Measurements from ENCODE around the gene NGFR.

Gene NGFR

GRCh38 chr17:49525831-49526741, 31.0 kb downstream of the NGFR start:
- H3K27me3 ChIP-seq (ENCODE audit: insufficient read depth, low read length) = peaks cover 29% of the 10 kb centered on the region
- H3K27ac ChIP-seq (ENCODE audit: low read depth, low read length) = no peak overlapping the region

DNA sequence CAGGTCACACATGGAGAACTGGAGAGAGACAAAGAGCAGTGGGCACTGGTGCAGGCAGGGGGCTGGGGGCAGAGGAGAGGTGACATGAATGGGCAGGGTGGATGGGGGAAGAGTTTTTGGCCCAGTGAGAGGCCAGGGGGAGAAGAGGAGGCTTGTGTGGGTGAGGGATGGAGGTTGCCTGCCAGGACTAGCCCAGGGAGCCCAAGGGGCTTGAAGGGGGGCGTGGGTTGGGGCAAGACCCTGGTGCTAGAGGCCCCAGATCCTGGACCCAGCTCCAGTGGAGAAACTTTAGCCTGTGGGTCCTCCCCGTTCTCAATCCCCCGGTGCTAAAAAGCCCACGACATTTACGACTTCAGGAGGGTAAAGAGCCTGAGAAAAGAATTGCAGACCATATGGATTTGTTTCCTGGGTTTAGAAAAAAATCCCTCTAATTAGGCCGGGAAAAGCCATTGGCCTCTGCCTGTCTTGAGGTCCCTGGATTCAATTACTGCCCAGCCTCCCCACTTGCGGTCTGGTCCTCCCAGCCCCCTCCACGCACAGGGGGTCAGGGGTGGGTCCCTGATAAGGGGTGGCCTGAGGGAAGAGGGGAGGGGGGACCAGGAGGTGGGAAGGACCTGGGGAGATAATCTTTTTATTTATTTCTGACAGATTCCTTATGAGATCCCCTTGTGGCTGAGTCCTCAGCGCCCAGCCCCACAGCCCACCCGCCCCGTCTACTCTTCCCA, 33.0 kb downstream of the NGFR start:
- Histone ChIP-seq H3K79me2 (ENCODE audit: control insufficient read depth, insufficient read depth, low read length, unreplicated experiment) (no peaks in the 10 kb centered on the region), H2AFZ (ENCODE audit: low read length, unreplicated experiment) (no peak overlapping the region), H3K27ac (ENCODE audit: low read depth, low read length) (no peak overlapping the region), H3K36me3 (ENCODE audit: insufficient read depth, low read length) (no peaks in the 10 kb centered on the region), H3K27me3 (ENCODE audit: insufficient read depth, low read length) (peaks cover 46% of the 10 kb centered on the region), H3K4me3 (ENCODE audit: low read depth, low read length) (no peak overlapping the region), H3K4me1 (ENCODE audit: control insufficient read depth, insufficient read depth, low read length, unreplicated experiment) (no peaks in the 10 kb centered on the region)

More at GRCh38 chr17:49525831-49526741, 31.0 kb downstream of the NGFR start:
- H3K4me3 ChIP-seq (ENCODE audit: low read depth, low read length) = no peak overlapping the region
- H3K36me3 ChIP-seq (ENCODE audit: insufficient read depth, low read length) = no peaks in the 10 kb centered on the region
- no peak overlapping the region for H2AFZ ChIP-seq (ENCODE audit: low read length, unreplicated experiment)
- no peaks in the 10 kb centered on the region for H3K79me2 ChIP-seq (ENCODE audit: control insufficient read depth, insufficient read depth, low read length, unreplicated experiment)
- no peaks in the 10 kb centered on the region for H3K4me1 ChIP-seq (ENCODE audit: control insufficient read depth, insufficient read depth, low read length, unreplicated experiment)

- no peaks in the 10 kb centered on the region for H3K36me3 ChIP-seq (ENCODE audit: insufficient read depth, low read length)
- no peak overlapping the region for H3K27ac ChIP-seq (ENCODE audit: low read depth, low read length)
- H2AFZ ChIP-seq (ENCODE audit: low read length, unreplicated experiment) = no peak overlapping the region
- H3K27me3 ChIP-seq (ENCODE audit: insufficient read depth, low read length) = peaks cover 54% of the 10 kb centered on the region
- no peak overlapping the region for H3K4me3 ChIP-seq (ENCODE audit: low read depth, low read length)
- H3K4me1 ChIP-seq (ENCODE audit: control insufficient read depth, insufficient read depth, low read length, unreplicated experiment) = no peaks in the 10 kb centered on the region
- no peaks in the 10 kb centered on the region for H3K79me2 ChIP-seq (ENCODE audit: control insufficient read depth, insufficient read depth, low read length, unreplicated experiment)
These were observed 33.9 kb downstream of the NGFR start for GRCh38 chr17:49528966-49529365.

GRCh38 chr17:49530118-49530517, 35.0 kb downstream of the NGFR start:
- Histone ChIP-seq H2AFZ (ENCODE audit: low read length, unreplicated experiment) (no peak overlapping the region), H3K27me3 (ENCODE audit: insufficient read depth, low read length) (peaks cover 60% of the 10 kb centered on the region), H3K79me2 (ENCODE audit: control insufficient read depth, insufficient read depth, low read length, unreplicated experiment) (no peaks in the 10 kb centered on the region), H3K4me1 (ENCODE audit: control insufficient read depth, insufficient read depth, low read length, unreplicated experiment) (no peaks in the 10 kb centered on the region), H3K27ac (ENCODE audit: low read depth, low read length) (no peak overlapping the region), H3K4me3 (ENCODE audit: low read depth, low read length) (no peak overlapping the region), H3K36me3 (ENCODE audit: insufficient read depth, low read length) (no peaks in the 10 kb centered on the region)

GRCh38 chr17:49543860-49544259, 48.8 kb downstream of the NGFR start:
- H3K79me2 ChIP-seq (ENCODE audit: control insufficient read depth, insufficient read depth, low read length, unreplicated experiment) = no peaks in the 10 kb centered on the region
- no peaks in the 10 kb centered on the region for H3K27me3 ChIP-seq (ENCODE audit: insufficient read depth, low read length)
- H3K4me1 ChIP-seq (ENCODE audit: control insufficient read depth, insufficient read depth, low read length, unreplicated experiment) = no peaks in the 10 kb centered on the region
- H3K36me3 ChIP-seq (ENCODE audit: insufficient read depth, low read length) = no peaks in the 10 kb centered on the region
- H3K27ac ChIP-seq (ENCODE audit: low read depth, low read length) = no peak overlapping the region
- no peak overlapping the region for H3K4me3 ChIP-seq (ENCODE audit: low read depth, low read length)
- no peak overlapping the region for H2AFZ ChIP-seq (ENCODE audit: low read length, unreplicated experiment)

DNA sequence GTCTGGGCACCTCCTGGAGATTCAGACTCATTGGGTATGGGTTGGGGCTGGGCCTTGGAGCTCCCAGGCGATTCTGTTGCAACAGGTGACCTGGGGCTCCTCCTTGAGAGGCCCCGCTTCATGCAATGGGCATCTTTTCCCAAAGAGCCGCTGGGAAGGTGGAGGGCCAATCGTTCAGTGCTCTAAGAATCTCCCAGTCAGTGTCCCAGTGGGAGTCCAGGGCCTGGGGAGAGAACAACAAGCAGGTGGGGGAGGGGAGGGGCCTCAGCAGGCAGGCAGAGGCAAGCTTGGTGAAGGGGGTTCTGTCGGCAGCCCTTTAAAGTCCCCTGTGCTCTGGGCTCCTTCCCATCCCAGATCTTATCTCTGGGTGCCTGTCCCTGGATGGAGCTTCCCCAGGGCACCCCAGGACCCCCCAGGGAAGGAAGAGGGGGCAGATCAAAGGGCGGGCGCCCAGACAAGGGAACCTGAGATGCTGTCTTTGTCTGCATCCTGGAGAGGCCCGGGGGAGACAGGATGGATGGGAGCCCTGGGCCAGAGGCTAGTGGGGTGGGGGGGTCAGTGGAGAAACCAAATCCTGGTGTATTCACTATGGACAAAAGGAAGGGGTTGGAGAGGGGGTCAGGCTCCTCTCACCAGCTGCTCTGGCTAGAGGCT, 50.0 kb downstream of the NGFR start:
- Histone ChIP-seq H2AFZ (ENCODE audit: low read length, unreplicated experiment) (no peak overlapping the region), H3K27me3 (ENCODE audit: insufficient read depth, low read length) (no peaks in the 10 kb centered on the region), H3K27ac (ENCODE audit: low read depth, low read length) (no peak overlapping the region), H3K4me3 (ENCODE audit: low read depth, low read length) (no peak overlapping the region), H3K36me3 (ENCODE audit: insufficient read depth, low read length) (no peaks in the 10 kb centered on the region), H3K4me1 (ENCODE audit: control insufficient read depth, insufficient read depth, low read length, unreplicated experiment) (no peaks in the 10 kb centered on the region), H3K79me2 (ENCODE audit: control insufficient read depth, insufficient read depth, low read length, unreplicated experiment) (no peaks in the 10 kb centered on the region)

DNA sequence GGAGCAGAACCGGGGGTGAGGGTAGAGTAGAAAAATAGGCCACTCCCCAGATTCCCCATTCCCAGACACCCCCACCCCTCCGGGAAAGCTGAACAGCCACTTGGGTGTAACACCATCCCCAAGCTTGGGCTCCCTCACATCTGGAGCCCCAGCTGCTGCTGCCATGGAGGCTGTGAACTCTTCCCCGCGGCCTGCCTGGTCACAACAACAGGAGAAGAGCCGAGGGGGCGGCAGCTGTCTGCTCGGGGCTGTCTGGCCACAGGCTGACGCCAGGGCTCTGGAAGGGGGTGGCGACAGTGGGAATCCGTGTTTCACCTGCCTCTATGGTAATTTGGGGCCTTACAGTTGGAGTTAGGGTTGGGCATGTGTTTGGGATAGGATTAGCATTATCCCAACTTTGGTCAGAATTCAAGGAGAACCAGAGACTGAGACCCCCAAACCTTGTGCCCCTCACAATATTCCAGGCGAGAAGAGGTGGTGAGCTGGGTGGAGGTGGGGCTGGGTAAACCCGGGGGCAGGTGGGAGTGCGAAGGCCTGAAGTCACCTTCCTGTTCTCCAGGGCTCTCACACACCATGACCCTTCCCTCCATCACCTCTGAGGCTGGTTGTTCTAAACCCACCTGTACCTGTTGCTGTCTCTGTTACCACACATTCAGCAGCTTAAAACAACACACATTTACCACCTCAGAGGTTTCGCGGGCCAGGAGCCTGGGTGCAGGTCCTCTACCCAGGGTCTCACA, 50.9 kb downstream of the NGFR start:
- Histone ChIP-seq H3K27me3 (ENCODE audit: insufficient read depth, low read length) (no peaks in the 10 kb centered on the region), H2AFZ (ENCODE audit: low read length, unreplicated experiment) (no peak overlapping the region), H3K79me2 (ENCODE audit: control insufficient read depth, insufficient read depth, low read length, unreplicated experiment) (no peaks in the 10 kb centered on the region), H3K4me1 (ENCODE audit: control insufficient read depth, insufficient read depth, low read length, unreplicated experiment) (no peaks in the 10 kb centered on the region), H3K4me3 (ENCODE audit: low read depth, low read length) (no peak overlapping the region), H3K36me3 (ENCODE audit: insufficient read depth, low read length) (no peaks in the 10 kb centered on the region), H3K27ac (ENCODE audit: low read depth, low read length) (no peak overlapping the region)

DNA sequence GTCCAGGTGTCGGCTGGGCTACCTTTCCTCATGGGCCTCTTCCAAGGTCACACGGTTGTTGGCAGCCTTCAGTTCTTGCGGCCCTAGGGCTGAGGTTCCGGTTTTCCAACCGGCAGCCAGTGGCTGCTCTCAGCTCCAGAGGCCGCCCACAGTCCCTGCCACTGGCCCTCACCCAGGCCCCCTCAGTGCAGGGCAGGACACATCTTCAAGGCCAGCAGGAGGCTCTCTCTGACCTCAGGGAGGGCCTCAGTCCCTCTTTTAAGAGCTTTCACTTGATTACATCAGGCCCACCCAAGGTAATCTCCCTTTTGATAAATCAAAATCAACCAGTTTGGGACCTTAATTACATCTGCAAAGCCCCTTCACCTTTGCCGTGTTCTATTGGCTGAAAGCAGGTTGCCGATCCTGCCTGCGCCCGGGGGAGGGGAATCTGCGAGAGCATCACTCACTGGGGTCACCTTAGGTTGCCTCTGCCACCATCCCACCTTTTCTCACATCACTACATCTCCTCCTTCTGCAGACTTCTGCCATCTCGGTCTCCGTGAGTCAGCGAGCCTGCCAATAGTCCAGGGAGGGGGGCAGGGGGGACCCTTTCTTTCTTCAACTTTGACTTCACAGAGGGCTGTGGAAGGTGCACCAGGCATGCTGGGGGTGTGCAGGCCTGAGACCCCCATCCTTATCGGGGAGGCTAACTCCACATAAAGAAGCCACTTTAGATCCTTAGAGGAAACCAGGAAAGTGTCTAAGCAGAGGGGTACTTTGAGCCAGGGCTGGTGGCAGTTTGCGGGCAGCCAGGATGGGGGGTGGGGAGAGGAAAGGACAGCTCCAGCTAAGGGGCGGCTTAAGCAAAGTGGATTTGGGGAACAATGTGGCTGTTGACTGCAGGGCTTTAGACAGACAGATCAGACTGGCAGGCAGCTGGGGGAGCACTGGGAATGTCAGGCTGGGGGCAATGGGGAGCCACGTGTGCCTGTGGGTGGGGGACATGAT, 51.7 kb downstream of the NGFR start:
- H3K27me3 ChIP-seq (ENCODE audit: insufficient read depth, low read length) = no peaks in the 10 kb centered on the region

GRCh38 chr17:49547566-49547965, 52.5 kb downstream of the NGFR start:
- Histone ChIP-seq H3K36me3 (ENCODE audit: insufficient read depth, low read length) (no peaks in the 10 kb centered on the region), H3K4me3 (ENCODE audit: low read depth, low read length) (no peak overlapping the region), H3K27ac (ENCODE audit: low read depth, low read length) (no peak overlapping the region), H3K4me1 (ENCODE audit: control insufficient read depth, insufficient read depth, low read length, unreplicated experiment) (no peaks in the 10 kb centered on the region), H3K27me3 (ENCODE audit: insufficient read depth, low read length) (no peaks in the 10 kb centered on the region), H2AFZ (ENCODE audit: low read length, unreplicated experiment) (no peak overlapping the region), H3K79me2 (ENCODE audit: control insufficient read depth, insufficient read depth, low read length, unreplicated experiment) (no peaks in the 10 kb centered on the region)

More for the DNA sequence above, 51.7 kb downstream of the NGFR start:
- Histone ChIP-seq H2AFZ (ENCODE audit: low read length, unreplicated experiment) (no peak overlapping the region), H3K4me3 (ENCODE audit: low read depth, low read length) (no peak overlapping the region), H3K27ac (ENCODE audit: low read depth, low read length) (no peak overlapping the region), H3K4me1 (ENCODE audit: control insufficient read depth, insufficient read depth, low read length, unreplicated experiment) (no peaks in the 10 kb centered on the region), H3K79me2 (ENCODE audit: control insufficient read depth, insufficient read depth, low read length, unreplicated experiment) (no peaks in the 10 kb centered on the region), H3K36me3 (ENCODE audit: insufficient read depth, low read length) (no peaks in the 10 kb centered on the region)
